Measurements from ENCODE around the gene ABI2.

- TF ChIP-seq EZH2 (IDR thresholded peaks at IDR 0.05; ENCODE audit: insufficient read depth, poor library complexity, severe bottlenecking) (no peak), EZH2phosphoT487 (IDR thresholded peaks at IDR 0.05; ENCODE audit: insufficient read depth, low read depth) (no peak)
Observed at GRCh38 chr2:203352604-203353255, 24.5 kb downstream of the ABI2 start.

Measured in GM23248 (cell line).